ENCODE measurements around the gene BCL6B. TPM values are rescaled to one million over a fixed set of nuclear protein-coding genes. Genes with fewer than 3 reads are reported as not detected.

BCL6B gene
- total RNA-seq, 1 experiment from 2014 or later = 0.18 TPM

- no peak for DNase-seq (ENCODE audit: low read depth, low spot score)
- no TSS peak for BruUV-seq (replicated peaks)
- POLR2A ChIA-PET = no interaction called here
- CTCF ChIA-PET = interaction anchor here (1.2 to 1.5 kb wide), 4 partner anchors 89 to 160 kb away, joined by 3 to 15 read pairs (median 10); no protein-coding TSS in a partner anchor
- Histone ChIP-seq H3K9me3 (ENCODE audit: control insufficient read depth, insufficient read depth, low read depth, low read length) (no peaks in the 10 kb centered on the region), H3K27ac (ENCODE audit: low read length) (no peak overlapping the region), H3K27me3 (ENCODE audit: control insufficient read depth, insufficient read depth, low read length) (no peaks in the 10 kb centered on the region), H3K4me1 (ENCODE audit: control insufficient read depth, insufficient read depth, low read length) (no peaks in the 10 kb centered on the region), H3K36me3 (ENCODE audit: control insufficient read depth, insufficient read depth, low read length) (peaks cover 7% of the 10 kb centered on the region), H3K4me3 (ENCODE audit: low read depth in 2 of 2, low read length in 2 of 2) (no peak overlapping the region)
- no peak for TF ChIP-seq SIN3A (IDR thresholded peaks at IDR 0.05; ENCODE audit: borderline replicate concordance, insufficient read depth, low read depth, low read length)
- no peak for TF ChIP-seq TCF7L2 (IDR thresholded peaks at IDR 0.05; ENCODE audit: low read depth, low read length)
- TF ChIP-seq REST (IDR thresholded peaks at IDR 0.05; ENCODE audit: insufficient read depth in 1 of 2, low read depth in 2 of 2, low read length in 1 of 2) = no peak
- no peak for TF ChIP-seq POLR2AphosphoS5 (IDR thresholded peaks at IDR 0.05; ENCODE audit: low read depth, low read length)
- no peak for TF ChIP-seq CTCF (IDR thresholded peaks at IDR 0.05)
- intact Hi-C loops (cut with micrococcal nuclease; ENCODE audit: unreplicated experiment) = loop anchor here (2.0 kb wide), 1 partner anchor 91 kb away; no protein-coding TSS in a partner anchor
- in situ Hi-C loops (cut with HindIII; ENCODE audit: low pct_unique_long_range_greater_than_20kb, low sequenced_read_pairs) = no loop called here
- no peak for ATAC-seq
These were observed 19.1 kb upstream of the BCL6B start for GRCh38 chr17:7003745-7004144.

- CTCF ChIA-PET = interaction anchor here (0.6 to 1.5 kb wide), 6 partner anchors 17 to 161 kb away, joined by 3 to 15 read pairs (median 8); no protein-coding TSS in a partner anchor
- in situ Hi-C loops (cut with HindIII; ENCODE audit: low pct_unique_long_range_greater_than_20kb, low sequenced_read_pairs) = no loop called here
- peaks cover 7% of the 10 kb centered on the region for H3K36me3 ChIP-seq (ENCODE audit: control insufficient read depth, insufficient read depth, low read length)
These were observed 18.2 kb upstream of the BCL6B start for GRCh38 chr17:7004398-7005253.

More at GRCh38 chr17:7004398-7005253, 18.2 kb upstream of the BCL6B start:
- ATAC-seq = peak; percentile 89
- DNase-seq (ENCODE audit: low read depth, low spot score) = no peak
- Histone ChIP-seq H3K4me1 (ENCODE audit: control insufficient read depth, insufficient read depth, low read length) (no peaks in the 10 kb centered on the region), H3K27ac (ENCODE audit: low read length) (no peak overlapping the region), H3K4me3 (ENCODE audit: low read depth in 2 of 2, low read length in 2 of 2) (no peak overlapping the region), H3K9me3 (ENCODE audit: control insufficient read depth, insufficient read depth, low read depth, low read length) (no peaks in the 10 kb centered on the region), H3K27me3 (ENCODE audit: control insufficient read depth, insufficient read depth, low read length) (no peaks in the 10 kb centered on the region)
- POLR2A ChIA-PET = interaction anchor here (0.6 kb wide), 2 partner anchors 69 to 106 kb away, joined by 3 read pairs; no protein-coding TSS in a partner anchor
- no peak for TF ChIP-seq REST (IDR thresholded peaks at IDR 0.05; ENCODE audit: insufficient read depth in 1 of 2, low read depth in 2 of 2, low read length in 1 of 2)
- TF ChIP-seq TCF7L2 (IDR thresholded peaks at IDR 0.05; ENCODE audit: low read depth, low read length) = no peak
- TF ChIP-seq CTCF (IDR thresholded peaks at IDR 0.05) = peak; percentile 77
- no peak for TF ChIP-seq POLR2AphosphoS5 (IDR thresholded peaks at IDR 0.05; ENCODE audit: low read depth, low read length)
- no TSS peak for BruUV-seq (replicated peaks)
- intact Hi-C loops (cut with micrococcal nuclease; ENCODE audit: unreplicated experiment) = loop anchor here (2.0 kb wide), 1 partner anchor 92 kb away; no protein-coding TSS in a partner anchor

All from Panc1 (cell line).